HG02981 (cell line): ENCODE data around the gene PDILT.
A peak's percentile ranks its signal among the peaks of the same experiment; 100 is the strongest.

ENCODE experiments used
- ATAC-seq: cut with Tn5 transposase; IDR thresholded peaks from one replicate; pipeline ENCODE4 v1.9.1; 2021; ENCODE audit warnings: mild to moderate bottlenecking, moderate library complexity; ENCODE audit not compliant: unreplicated experiment

The PDILT gene

DNA sequence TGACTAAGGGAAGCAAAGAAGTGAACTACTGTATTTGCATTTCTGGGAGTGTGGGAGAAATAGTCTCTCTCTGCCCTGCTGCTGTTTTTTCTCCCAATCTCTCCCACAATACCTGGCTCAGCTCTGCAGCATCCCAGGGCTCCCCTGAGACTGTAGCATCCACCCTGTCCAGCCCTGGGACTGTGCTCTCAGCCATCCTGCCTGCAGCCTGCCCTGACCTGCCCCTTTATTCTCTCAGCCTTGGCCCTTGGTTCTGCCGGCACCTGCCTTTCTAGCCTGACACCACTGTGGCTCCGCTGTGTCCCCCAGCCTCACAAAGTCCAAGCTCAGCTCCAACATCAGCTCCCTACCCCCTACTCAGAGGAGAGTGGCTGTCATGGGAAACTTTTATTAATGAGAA, 1.9 kb downstream of the PDILT start:
- no peak for ATAC-seq

DNA sequence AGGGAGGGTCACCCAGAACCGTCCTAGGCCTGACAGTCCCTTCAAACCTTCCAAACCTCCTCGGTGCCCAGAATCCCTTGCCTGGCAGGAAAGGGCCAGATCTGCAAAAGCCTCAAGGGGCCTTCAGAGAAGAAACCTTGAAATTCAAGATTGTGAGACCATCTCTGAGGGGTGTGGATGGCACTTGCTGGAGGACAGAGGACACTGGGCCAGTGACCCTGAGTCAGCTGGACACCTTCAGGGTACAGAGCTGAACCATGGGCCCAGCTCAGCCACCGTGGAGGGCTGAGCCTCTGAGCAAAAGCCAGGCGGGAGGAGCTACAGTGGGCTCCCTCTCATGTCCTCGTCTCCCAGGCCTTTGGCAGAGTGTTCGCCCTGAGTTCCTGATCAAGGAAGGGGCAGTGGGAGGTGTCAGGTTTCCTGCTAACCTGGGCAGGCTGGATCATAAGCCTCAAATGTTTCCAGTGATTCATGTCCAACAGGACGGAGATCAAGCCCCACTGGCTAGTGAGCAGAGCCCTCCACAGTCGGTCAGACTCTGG, 3.0 kb downstream of the PDILT start:
- no peak for ATAC-seq

DNA sequence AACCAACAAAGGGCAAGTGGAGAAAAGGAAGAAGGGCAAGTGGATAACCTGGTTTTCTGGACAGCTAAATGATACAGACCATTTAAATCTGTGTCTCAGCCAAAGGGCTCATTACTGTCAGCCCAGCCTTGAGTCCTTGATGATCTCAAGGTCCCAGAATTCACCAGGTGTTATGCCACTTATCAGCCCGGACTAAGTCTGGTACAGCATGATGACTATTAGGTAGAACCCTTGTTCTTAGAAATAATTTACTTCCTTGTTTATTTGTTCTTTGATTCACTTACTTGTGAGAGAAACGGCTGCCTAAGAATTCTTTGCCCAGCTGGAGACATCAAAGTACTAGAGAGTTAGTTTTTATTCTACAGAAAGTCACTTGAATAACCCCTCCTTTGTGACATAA, 3.5 kb downstream of the PDILT start:
- no peak for ATAC-seq

DNA sequence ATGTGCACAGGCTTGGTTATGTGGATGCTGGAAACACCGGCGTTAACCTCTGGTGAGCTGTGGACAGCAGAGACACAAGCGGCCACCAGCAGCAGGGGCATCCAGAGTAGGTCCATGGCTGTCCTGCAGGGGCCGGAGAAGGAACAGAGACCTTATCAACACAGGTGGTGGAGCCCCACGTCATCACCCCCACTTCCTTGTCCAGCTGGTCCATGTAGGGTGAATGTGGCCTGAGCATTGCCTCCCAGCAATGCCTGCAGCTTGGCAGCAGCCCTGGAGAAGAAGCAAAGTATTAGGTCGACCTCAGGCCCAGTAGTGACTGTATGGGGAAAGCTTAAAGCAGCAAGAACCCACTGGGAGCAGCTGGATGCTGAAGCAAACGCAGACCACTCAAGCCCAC, 5.4 kb downstream of the PDILT start:
- ATAC-seq = no peak

DNA sequence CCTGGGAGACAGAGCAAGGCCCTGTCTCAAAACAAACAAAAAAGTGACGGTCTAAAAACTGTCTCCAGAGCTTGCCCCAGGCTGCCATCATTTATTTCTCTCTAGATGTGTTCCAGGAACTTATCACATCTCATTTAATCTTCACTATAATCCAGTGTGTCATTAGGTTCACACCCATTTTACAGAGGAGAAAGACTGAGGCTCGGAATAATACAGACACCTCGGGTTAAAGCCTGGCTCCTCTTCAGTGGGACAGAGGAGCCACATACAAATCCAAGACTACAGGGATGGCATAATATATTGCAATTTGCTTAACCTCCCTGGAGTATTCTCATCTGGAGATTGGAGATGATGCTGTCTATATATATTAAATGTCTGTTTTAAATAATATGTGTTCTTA, 5.9 kb downstream of the PDILT start:
- ATAC-seq = no peak

DNA sequence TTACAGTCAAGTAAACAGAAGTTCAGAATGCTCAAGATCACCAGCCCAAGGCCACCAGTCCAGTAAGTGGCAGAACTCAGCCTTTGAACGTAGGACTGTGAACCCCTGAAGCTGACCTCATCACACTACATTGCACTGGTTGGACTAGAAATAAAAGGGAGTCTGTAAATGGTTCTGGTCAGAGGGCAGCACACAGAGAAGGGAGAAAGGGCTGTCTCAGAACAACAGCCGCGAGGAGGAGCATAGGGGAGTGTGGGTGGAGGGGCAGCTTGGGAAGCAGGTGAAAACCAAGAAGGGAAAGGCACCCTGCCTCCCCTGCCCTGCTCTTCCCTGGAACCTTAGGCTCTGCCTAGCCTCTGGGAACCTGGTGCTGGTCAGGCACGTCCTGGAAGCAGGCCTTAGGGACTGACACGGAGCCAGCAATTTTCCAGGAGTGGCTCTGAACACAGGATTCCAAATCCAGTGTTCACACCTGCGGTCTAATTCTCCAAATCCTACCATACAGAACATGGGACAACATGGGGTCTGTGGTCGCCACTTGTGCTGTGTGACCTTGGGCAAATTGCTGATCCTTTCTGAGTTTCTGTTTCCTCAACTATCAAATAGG, 7.0 kb downstream of the PDILT start:
- no peak for ATAC-seq

DNA sequence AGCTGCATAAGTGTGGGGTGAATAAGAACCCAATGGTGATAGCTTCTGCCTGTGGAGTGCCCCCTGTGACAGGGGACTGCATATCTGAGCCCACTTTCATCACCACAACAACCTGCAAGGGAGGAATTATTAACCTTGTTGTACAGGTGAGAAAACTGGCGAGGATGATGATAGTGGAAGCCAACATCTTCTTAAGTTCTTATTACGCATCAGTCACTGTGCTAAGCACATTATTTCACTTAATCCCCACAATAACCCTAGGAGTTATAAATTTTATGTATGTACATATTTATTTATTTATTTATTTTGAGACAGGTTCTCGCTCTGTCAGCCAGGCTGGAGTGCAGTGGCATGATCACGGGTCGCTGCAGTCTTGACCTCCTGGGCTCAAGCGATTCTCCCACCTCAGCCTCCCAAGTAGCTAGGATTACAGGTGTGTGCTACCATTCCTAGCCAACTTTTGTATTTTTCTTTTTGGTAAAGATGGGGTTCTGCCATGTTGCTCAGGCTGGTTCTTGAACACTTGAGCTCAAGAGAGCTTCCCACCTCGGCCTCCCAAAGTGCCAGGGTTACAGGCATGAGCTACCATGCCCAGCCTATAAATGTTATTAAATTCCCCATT, 7.6 kb downstream of the PDILT start:
- no peak for ATAC-seq

DNA sequence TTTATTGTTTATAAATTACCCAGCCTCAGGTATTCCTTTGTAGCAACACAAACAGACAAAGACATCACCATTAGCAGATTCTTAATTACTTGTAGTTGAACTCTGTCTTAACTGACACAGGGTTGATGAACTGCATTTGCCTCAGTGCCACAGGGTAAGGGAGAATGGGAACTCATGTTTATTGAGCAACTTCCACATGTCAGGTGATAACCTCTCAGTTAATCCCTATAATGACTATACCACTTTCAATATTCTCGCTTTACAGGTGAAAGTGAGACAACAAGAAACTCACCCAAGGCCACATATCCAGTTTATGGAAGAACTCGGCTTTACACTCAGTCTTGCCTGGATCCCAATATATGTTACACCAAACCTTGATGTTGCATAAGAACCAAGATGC, 8.6 kb downstream of the PDILT start:
- ATAC-seq = no peak

DNA sequence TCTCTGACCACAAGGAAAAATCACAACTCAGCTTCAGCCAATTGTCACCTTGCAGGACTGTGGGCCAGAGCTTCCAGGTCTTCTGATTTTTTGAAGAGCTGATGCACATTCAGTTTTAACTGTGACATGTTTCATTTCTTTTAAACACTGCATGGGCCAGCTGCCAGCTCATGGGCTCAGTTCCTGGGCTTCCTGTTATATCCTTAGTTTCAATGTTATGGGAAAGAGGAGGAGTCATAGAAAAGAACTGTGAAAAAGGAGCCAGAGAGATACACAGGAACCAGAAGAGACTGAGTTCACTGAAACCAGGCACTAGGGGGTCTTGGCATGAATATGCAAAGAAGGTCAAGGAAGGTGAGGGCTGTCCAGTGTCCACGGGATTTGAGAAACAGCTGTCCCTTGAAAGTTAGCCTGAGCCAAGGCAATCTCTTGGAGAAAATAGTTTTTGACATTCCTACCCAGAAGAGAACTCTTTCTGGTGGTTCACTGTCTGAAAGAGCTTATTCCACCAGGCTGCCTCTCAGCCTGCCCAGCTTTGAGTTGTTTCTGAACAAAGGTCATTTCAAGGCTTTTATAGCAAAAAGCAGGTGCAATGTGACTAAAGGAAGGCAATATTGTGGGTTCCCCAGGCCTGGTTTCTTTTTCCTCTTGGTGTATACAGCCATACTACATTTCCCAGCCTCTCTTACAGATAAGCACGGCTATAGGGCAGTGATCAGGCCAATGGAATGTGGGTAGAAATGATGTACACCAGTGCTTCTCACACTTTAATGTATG, 10.5 kb downstream of the PDILT start:
- no peak for ATAC-seq

DNA sequence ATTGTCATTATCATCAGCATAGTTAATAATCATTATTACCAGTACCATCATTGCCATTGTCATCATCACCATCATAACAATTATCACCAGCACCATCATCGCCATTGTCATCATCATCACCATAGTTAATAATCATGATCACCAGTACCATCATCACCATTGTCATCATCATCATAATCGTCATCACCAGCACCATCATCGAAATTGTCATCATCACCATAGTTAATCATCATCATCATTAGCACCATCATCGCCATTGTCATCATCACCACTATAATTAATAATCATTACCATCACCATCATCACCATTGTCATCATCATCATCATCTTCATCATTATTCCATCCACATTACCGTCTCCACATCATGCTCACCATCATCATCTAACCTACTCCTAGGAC, 13.5 kb downstream of the PDILT start:
- ATAC-seq = no peak

DNA sequence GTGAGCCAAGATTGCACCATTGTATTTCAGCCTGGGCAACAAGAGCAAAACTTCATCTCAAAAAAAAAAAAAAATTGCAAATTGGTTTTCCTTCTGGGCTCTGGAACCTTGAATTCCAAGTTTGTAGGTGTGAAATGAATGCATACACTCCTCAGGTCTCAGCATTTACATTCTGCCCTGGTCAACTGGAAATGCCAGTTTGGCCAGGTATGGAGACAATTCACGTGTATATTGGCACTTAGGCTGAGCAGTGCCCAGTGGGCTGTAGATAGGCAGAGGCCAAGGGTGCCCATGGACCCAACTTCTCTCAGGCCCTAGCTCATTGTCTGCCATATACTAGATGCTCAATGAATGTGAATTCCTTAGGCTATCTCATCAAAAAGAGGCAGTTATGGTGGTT, 15.7 kb downstream of the PDILT start:
- no peak for ATAC-seq

DNA sequence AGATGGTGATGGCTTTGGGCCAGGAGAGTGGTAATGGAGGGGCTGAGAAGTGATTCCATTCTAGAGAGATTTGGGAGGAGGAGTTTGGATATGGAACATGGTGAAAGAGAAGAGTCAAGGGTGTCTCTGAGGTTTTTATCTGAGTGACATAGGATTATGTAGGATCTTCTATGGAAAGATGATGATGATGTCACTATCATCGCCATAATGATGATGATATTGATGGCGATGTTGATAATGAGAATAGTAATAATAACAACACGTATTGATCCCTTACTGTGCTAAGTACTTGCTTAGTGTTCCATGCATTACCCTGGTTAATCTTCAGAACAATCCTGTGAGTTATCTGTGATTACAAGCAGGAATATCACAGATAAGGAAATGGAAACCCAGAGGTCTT, 16.6 kb downstream of the PDILT start:
- no peak for ATAC-seq

DNA sequence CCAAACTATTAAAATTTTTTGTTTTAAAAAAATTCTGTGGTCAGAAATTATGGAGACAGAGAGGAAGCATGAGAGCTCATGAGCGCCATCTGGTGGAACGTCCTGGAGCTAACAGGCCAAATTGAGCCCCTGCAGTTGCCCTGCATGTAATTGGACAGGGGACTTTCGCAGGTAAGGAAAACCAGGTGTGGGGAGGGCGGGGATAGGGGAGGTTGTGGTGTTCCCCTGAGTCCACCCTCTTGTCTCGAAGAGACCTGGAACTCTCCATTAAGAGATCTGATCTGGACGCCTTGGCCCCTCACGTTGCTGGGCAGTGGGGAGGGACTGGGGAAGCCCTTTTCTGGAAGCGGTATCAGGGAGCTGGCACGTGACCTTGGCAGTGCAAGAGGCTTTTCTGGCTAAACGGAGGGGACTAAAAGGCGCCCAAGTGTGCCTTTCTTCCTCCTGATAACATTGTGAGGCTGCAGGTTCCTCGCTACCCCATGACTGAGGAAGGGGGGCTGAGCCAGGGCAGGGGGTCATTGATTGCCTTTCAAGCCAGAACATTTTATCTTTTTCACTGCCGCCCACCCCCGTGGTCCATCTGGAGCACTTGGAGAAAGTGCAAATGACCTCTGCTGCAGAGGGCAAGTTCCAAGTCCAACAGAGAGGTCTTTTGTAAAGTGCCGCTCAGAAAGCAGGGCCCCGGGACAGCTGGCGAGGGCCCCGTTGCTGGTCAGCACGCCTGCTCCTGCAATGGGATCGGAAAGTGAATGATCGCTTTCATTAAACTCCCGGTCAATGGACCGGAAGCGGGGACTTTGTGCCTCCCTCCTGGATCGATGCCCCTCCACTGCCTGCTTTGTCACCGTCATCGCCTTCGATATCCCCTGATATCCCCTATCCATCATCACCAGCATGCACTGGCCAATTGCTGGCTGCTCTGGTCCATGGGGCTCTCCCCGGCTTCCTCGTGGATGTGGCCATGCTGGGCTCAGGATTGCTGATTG, 18.4 kb downstream of the PDILT start:
- no peak for ATAC-seq

DNA sequence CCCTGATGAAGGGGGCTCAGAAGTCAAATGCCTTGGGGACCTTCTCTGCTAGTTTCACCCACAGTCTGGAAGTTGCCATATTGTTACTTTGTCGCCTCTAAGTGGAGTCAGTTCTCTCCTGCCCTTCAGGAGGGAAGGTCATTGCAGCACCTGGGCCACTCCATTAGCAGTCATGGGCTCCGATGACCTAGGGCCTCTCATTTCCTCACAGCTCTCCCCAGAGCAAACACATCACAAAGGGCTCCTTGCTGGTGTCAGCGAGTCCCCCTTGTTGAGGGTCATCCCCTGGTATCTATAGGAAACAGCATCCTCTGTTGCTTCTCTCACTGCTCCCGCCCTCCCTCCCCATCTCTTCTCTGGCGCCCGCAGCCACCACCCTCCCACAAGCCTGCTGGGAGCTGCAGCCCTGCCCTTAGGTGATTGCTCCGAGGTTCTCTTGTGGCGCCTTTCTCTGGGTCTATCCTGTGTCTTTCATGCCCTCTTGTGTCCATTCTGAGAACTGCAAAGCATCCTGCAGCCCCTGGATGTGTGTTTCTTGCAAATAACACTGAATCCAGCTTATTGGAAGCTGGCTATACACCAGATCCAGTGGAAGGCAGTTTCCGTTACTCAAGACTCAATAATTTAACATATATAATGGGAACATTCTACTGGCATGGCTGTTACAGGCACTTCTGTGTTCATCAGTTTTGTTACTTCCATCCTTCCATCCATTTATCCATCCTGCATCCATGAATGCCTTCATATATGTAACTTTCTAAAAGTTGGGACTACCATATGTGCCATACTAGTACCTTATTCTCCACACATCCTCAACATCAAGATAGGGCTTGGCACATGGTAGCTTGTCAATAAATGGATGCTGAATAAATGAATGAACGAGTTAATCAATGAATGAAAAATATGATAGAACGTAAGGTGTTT, 21.2 kb downstream of the PDILT start:
- ATAC-seq = peak; percentile 50

DNA sequence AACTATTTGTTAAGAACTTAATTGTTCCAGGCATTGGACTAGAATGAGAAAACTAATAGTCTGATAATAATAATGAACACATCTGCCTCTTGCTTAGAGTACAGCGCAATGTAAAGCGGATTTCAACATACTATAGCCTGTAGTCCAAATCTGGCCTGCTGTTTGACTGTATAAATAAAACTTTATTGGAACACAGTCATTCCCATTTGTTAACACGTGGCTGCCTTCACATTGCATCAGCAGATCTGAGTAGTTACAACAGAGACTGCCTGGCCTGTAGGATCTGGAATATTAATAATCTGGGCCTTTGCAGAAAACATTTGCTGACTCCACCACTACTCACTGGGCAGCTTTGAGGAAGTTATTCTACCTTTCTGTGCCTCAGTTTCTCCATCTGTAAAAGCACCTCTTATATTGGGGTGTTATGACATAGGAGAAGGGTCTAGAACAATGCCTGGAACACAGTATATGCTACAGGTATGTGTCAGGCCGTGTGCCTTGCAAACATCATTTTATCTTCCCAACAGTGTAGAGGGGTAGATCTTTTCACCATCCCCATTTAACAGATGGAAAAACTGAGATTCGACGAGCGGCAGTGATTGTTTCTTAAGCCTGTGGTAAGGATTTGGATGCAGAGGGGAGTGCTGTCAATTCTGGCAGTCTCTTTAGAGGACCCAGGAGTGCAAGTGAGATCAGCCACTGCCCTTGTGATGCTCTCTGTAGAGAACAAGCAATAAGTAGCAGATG, 22.2 kb downstream of the PDILT start:
- ATAC-seq = no peak

DNA sequence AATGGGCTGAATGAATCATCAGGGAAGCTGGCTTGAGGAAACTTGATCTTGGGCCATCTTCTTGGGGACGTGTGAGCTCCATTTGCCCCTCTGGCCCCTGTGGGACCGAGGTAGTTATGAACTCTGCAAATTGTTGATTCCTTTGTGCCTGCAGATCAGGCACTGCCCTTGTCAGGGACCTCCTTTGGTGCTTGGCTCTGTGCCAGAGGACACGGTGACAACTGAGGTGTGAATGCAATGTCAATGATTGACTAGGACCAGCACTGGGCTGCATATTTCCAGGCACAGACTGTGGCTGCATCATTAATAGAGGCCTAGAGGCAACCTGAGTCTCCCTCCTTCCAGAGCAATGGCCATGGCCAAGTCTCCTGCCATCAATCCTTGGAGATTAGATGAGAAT, 23.8 kb downstream of the PDILT start:
- no peak for ATAC-seq

DNA sequence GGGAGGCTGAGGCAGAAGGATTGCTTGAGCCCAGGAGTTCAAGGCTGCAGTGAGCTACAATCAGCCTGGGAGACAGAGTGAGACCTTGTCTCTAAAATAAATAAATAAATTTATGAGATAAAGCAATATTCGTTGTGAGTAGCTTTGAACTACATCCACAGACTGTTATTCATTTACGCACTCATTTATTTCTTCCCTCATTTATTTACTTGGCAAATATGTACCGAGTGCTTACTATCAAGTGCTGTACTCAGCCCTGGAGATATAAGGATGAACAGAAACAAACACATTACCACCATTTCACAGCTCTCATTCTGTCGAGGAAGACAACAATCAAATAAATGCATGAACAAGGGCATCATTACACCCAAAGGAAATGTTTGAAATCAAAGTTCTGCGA, 27.4 kb downstream of the PDILT start:
- ATAC-seq = no peak

DNA sequence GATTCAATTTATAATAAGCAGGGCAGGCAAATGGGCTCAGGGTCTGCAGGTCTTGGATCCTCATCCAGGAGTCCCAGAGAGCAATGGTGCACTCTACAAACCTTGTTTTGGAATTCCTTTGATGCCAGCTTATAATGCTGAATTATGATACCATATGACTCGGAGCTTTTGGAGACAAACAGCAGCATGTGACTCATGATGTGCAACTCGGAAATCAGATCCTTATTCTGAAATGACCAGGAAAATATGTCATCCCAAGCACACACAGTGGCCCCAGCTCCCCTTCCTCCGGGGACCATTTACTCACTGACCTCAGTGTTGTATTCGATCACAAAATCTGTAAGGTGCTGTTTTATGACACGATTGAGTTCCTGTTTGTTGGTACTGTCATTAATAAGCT, 31.8 kb downstream of the PDILT start:
- no peak for ATAC-seq

DNA sequence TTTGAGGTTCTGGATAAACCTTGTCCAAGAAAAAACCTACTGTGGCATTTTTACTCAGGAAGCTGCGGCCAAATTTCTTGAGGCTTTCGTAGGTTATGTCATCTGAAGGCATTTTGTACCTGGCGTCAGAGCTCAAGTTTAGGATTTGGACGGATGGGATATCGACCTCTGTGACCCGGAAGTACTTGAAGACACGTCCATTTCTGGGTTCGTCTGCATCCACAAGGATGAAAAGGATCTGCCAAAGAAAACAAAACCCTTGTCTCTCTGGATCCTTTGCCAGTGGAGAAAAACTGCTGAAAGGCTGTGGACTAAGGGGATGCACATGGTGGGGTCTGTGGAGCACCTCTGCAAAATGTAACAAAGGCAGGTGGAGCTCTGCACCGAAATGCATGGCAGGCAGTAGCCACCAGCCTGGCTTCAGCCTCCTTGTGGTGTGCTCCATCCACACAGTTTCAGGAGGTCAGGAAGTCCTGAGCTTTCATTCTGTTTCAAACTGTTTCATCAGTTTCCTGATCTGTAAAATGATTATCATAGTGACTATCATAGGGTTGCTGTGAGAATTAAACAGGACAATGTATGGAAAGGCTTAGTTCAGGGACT, 35.0 kb downstream of the PDILT start:
- ATAC-seq = no peak
